Measurements from ENCODE around the gene DHRSX. TPM values are rescaled to one million over a fixed set of nuclear protein-coding genes. Genes with fewer than 3 reads are reported as not detected.

The DHRSX gene
- total RNA-seq, 1 donor from 2014 or later: 25.1 TPM

DNA sequence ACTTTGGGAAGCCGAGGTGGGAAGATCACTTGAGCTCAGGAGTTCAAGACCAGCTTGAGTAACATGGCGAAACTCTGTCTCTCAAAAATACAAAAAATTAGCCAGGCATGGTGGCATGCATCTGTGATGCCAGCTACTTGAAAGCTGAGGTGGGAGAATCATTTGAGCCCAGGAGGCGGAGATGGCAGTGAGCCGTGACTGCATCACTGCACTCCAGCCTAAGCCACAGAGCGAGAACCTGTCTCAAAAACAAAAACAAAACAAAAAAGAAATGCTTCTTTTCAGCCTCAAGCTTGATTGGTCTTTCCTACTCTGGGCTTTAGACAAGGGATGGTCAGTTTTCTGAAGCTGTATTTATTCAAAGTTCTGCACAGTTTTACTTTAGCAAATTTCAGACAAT is 15.8 kb upstream of the DHRSX start:
- DNase-seq (ENCODE audit: low read depth, low spot score): no peak
- H3K27me3 Mint-ChIP-seq (ENCODE audit: low read depth): no peaks in the 10 kb centered on the region
- TF ChIP-seq, protein P1, sequence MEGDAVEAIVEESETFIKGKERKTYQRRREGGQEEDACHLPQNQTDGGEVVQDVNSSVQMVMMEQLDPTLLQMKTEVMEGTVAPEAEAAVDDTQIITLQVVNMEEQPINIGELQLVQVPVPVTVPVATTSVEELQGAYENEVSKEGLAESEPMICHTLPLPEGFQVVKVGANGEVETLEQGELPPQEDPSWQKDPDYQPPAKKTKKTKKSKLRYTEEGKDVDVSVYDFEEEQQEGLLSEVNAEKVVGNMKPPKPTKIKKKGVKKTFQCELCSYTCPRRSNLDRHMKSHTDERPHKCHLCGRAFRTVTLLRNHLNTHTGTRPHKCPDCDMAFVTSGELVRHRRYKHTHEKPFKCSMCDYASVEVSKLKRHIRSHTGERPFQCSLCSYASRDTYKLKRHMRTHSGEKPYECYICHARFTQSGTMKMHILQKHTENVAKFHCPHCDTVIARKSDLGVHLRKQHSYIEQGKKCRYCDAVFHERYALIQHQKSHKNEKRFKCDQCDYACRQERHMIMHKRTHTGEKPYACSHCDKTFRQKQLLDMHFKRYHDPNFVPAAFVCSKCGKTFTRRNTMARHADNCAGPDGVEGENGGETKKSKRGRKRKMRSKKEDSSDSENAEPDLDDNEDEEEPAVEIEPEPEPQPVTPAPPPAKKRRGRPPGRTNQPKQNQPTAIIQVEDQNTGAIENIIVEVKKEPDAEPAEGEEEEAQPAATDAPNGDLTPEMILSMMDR (conservative IDR thresholded peaks at IDR 0.05): no peak
- H3K4me1 Mint-ChIP-seq: peaks cover 19% of the 10 kb centered on the region
- H3K9me3 Mint-ChIP-seq: no peaks in the 10 kb centered on the region
- no peak overlapping the region for H3K4me3 Mint-ChIP-seq
- H3K36me3 Mint-ChIP-seq (ENCODE audit: low read depth): no peaks in the 10 kb centered on the region
- H3K27ac Mint-ChIP-seq (ENCODE audit: unreplicated experiment): no peak overlapping the region

DNA sequence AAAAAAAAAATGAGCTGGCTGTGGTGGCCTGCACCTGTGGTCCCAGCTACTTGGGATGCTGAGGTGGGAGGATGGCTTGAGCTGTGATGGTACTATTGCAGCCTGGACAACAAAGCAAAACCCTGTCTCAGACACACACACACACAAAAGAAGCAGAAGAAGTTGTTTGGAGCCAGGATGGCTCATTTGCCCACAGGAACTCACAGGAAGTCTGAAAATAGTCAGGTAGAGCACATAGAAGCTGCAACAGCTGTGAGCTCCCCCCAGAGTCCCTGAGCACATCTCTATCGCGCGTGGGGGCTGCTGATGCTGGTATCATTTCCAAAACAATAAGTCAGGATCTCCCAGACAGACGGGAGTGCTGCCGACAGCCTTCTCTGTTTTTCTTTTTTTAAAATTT is 13.4 kb upstream of the DHRSX start:
- no peaks in the 10 kb centered on the region for H3K27me3 Mint-ChIP-seq (ENCODE audit: low read depth)
- H3K36me3 Mint-ChIP-seq (ENCODE audit: low read depth): no peaks in the 10 kb centered on the region
- no peak for DNase-seq (ENCODE audit: low read depth, low spot score)
- H3K4me1 Mint-ChIP-seq: peaks cover 19% of the 10 kb centered on the region
- H3K27ac Mint-ChIP-seq (ENCODE audit: unreplicated experiment): no peak overlapping the region
- TF ChIP-seq, protein P1 (conservative IDR thresholded peaks at IDR 0.05): no peak
- H3K4me3 Mint-ChIP-seq: no peak overlapping the region
- no peaks in the 10 kb centered on the region for H3K9me3 Mint-ChIP-seq

DNA sequence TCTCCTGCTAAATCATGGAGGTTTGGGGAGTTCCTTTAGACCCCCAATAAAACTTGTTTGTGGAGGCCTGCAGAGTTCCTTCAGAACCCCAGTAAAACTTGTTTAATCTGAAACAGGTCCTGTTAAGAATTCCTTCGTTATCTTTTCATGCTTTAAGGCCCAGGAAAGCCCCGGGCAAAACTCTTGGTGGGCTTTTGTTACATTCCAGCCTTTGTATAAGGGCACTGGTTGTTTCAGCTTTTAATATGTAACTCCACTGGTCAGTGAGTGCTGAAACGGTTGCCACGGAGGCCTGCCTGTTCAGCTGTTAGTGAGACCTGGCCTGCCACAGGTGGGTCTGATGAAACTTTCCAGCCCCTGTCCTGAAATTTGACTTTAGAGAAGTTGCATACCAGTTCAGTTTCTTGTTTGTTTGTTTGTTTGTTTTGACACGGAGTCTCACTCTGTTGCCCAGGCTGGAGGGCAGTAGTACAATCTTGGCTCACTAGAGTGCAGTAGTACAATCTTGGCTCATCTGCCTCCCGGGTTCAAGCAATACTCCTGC is 12.4 kb upstream of the DHRSX start:
- Mint-ChIP-seq H3K4me3 (no peak overlapping the region), H3K27me3 (ENCODE audit: low read depth) (no peaks in the 10 kb centered on the region), H3K9me3 (no peaks in the 10 kb centered on the region), H3K27ac (ENCODE audit: unreplicated experiment) (peak overlapping the region; percentile 43), H3K36me3 (ENCODE audit: low read depth) (no peaks in the 10 kb centered on the region), H3K4me1 (peaks cover 26% of the 10 kb centered on the region)
- DNase-seq (ENCODE audit: low read depth, low spot score): no peak
- TF ChIP-seq, protein P1 (conservative IDR thresholded peaks at IDR 0.05): no peak

DNA sequence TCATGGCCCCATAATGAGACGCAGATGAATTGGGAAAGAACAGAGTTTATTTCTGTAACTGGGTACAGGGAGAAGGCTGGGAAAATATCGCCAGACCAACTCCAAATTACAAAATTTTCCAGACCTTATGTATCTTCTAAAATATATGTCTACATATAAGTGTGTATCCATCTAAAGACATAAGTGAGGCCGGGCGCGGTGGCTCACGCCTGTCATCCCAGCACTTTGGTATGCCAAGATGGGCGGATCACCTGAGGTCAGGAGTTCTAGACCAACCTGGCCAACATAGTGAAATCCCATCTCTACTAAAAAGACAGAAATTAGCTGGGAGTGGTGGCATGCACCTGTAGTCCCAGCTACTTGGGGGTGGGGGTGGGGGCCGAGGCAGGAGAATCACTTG is 11.7 kb upstream of the DHRSX start:
- H3K27ac Mint-ChIP-seq (ENCODE audit: unreplicated experiment): no peak overlapping the region

DNA sequence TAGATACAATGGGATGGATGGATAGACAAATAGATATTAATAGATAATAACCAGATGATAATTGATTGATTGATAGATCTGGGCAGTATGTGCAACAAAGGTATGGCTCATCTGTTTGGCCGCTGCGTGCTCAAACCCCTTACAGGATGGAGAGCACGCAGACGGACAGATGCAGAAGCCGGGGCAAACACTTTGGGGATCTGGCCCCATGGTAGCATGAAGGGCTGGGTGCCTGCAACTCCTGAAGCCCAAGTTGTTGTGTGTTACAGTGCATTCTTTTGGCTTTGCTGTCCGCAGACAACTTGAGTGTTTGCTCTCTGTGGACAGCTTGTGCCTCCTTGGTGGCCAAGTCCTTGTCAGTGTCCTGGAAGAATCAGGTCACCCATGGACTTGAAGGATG is 10.6 kb upstream of the DHRSX start:
- no peaks in the 10 kb centered on the region for H3K9me3 Mint-ChIP-seq

More for the DNA sequence above, 11.7 kb upstream of the DHRSX start:
- Mint-ChIP-seq H3K27me3 (ENCODE audit: low read depth) (no peaks in the 10 kb centered on the region), H3K9me3 (no peaks in the 10 kb centered on the region), H3K4me3 (no peak overlapping the region), H3K4me1 (peaks cover 22% of the 10 kb centered on the region), H3K36me3 (ENCODE audit: low read depth) (no peaks in the 10 kb centered on the region)
- no peak for DNase-seq (ENCODE audit: low read depth, low spot score)
- TF ChIP-seq, protein P1 (conservative IDR thresholded peaks at IDR 0.05): no peak

More for the DNA sequence above, 10.6 kb upstream of the DHRSX start:
- H3K36me3 Mint-ChIP-seq (ENCODE audit: low read depth): no peaks in the 10 kb centered on the region
- DNase-seq (ENCODE audit: low read depth, low spot score): no peak
- H3K27ac Mint-ChIP-seq (ENCODE audit: unreplicated experiment): no peak overlapping the region
- H3K27me3 Mint-ChIP-seq (ENCODE audit: low read depth): no peaks in the 10 kb centered on the region
- no peak overlapping the region for H3K4me3 Mint-ChIP-seq
- TF ChIP-seq, protein P1 (conservative IDR thresholded peaks at IDR 0.05): no peak
- peaks cover 14% of the 10 kb centered on the region for H3K4me1 Mint-ChIP-seq

Data from neural crest cell (in vitro differentiated cells).